T-helper 2 cell treated with Interferon-gamma antibody and Interleukin-4, amounts not matched to agents 100 ng/mL and 5 ng/mL, for 36 hours (primary cell): ENCODE data around the gene PDIK1L. TPM values are rescaled to one million over a fixed set of nuclear protein-coding genes. Genes with fewer than 3 reads are reported as not detected.

ENCODE experiments used
- intact Hi-C: fragments of 100-400 bp; cut with micrococcal nuclease; formaldehyde crosslinking; loops from one replicate; pipeline ENCODE4 v1.15.1; 2023
- total RNA-seq: library from RNA; stranded (reverse); gene quantifications from 2 replicates; pipeline ENCODE4 v1.2.3, GENCODE V29; 2022

Gene PDIK1L
- total RNA-seq, result 19.9 and 23.4 TPM in 2 replicates

DNA sequence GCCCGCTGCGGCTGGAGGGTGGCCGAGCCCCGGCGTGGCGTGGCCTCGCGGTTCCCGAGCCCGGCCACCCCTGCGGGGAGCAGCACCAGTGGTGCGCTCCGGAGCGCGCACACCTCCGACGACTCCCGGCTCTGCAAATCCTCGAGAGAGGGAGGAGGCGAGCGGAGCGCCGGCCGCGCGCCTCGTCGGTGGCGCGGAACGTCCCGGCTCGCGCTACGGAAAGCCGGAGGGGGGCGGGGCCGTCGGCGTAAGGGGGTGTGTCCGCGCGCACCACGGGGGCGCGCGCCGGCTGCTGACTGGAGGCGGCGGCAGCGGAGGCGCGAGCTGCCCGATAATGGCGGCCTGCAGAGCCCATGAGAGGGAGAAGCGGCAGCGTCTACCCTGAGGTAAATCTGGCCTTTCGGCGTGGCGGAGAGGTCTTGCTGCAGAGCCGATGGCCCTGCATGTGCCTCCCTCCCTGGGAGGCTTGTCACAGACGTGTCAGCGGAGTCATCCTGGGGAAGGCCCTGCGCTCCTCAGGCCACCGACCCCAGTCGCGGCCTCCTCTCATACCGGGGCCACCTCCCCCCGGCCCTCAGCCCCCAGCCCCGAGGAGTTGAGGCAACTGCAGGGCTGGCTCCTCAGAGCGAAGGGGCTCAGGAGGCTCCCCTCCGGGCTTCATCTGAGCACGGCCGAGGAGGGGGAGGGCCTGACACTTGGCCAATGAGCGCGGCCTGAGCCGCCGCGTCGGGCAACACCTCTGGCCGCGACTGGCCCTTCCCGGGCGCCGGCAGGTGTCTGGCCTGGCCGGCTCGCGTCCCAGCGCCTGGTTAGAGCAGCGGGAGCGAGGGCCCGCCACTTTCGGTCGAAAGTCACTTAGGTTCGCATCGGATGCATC is at the start of gene PDIK1L:
PDIK1L (plus strand) TSS at position 295 of the 877 bp plus-strand sequence. CDS start 2,485 bp downstream, outside the sequence.
- intact Hi-C loops, result loop anchor here (1.0 to 5.0 kb wide), 6 partner anchors 15 to 361 kb away; partner anchors contain the start of genes CD52, CEP85, HMGN2 and STMN1

- intact Hi-C loops, result no loop called here
Measured at GRCh38 chr1:26064553-26064952, 47.1 kb upstream of the PDIK1L start.

GRCh38 chr1:26066160-26066559 is 45.5 kb upstream of the PDIK1L start:
- intact Hi-C loops, result no loop called here

GRCh38 chr1:26066857-26067256 is 44.8 kb upstream of the PDIK1L start:
- intact Hi-C loops, result no loop called here

DNA sequence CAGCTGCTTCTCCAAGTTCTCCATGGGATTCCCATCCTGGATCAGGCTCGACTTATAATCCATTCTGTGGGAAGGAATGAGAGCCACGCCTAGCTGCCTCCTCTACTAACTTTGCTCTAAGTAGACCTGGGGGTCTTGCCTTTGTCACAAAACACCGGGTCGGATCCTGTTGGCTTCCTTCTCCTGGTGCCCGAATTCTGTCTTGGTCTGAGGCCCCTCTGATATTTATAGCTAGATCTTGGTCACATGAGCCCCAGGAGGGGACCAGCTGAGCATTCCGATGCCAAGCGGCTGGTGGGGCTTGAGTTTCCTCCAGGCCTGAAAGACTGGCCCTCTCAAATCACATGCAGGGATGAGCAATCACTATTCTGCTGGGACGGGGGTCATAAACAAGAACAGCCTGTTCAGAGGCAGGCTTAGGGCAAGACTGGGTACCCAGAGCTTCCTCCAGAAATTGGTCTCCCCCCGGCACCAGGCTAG is 44.2 kb upstream of the PDIK1L start, which contains the start of gene TRIM63:
TRIM63 (minus strand) TSS at position 199 of the 480 bp plus-strand sequence; CDS start at position 63, 136 bp downstream.
- intact Hi-C loops, result no loop called here

DNA sequence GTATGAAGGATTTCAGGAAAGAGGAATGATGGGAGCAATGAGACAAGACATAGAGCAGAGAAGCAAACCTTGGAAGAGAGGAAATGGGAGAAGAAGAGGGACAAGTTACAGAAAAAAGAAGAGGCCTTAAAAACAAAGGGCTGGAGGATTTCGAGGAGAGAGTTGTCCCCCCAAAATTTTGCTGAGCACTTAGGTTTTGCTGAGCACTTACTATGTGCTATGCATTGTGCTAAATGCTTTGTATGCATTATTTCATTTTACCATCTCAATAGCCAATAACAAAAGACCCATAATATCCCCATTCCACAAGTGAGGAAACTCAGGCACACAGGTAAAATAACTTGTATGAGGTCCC is 41.7 kb upstream of the PDIK1L start:
- intact Hi-C loops, result no loop called here

DNA sequence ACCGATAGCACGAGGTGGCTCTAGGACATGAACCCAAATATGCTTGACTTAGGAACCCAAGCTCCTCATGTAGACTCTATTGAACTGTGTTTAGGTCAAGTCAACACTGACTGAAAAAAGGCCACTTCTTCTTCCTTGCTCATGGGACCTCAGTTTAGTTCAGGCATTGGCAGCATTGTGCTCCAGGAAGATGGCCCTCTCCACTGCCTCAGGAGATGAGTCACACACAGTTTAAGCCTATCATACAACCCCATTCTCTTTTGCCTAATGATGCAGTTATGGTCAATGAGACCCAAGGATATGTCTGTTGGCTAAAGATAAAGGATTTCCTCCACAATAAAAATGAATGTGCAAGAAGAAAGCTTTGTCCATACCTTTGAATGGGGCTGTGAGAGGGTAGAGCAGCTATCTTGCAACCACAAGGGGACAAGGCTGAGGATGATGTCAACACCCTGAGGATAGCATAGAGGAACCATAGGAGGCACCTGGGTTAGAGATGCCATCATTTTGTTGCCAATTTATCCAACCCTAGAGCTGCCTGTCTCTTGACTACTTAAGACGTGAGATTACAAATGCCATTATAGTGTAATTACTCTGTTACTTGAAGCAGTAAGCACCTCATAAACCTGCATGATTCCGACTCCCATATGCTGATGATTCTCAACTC is 41.2 kb upstream of the PDIK1L start:
- intact Hi-C loops, result no loop called here

DNA sequence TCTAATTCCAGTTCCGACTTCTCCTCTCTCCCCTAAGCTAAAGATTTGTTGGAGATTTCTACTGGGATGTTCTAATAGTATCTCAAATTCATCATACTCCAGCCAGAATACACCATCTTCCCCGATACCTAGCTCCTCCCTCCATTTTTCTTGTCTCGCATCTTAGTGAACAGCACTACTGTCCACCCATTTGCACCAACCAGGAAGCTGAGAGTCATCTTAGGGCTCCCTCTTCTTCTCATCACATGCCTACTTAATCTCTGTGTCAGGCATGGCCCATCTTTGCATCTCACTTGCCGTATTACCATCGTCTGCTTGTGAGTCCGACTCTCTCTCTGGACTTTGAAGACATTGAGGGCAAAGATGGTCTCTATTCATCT is 40.7 kb upstream of the PDIK1L start:
- intact Hi-C loops, result no loop called here

GRCh38 chr1:26072305-26072704 is 39.3 kb upstream of the PDIK1L start:
- intact Hi-C loops, result no loop called here

- intact Hi-C loops, result no loop called here
Measured at GRCh38 chr1:26075421-26076144, 36.0 kb upstream of the PDIK1L start.

GRCh38 chr1:26077524-26077923 is 34.1 kb upstream of the PDIK1L start:
- intact Hi-C loops, result no loop called here

DNA sequence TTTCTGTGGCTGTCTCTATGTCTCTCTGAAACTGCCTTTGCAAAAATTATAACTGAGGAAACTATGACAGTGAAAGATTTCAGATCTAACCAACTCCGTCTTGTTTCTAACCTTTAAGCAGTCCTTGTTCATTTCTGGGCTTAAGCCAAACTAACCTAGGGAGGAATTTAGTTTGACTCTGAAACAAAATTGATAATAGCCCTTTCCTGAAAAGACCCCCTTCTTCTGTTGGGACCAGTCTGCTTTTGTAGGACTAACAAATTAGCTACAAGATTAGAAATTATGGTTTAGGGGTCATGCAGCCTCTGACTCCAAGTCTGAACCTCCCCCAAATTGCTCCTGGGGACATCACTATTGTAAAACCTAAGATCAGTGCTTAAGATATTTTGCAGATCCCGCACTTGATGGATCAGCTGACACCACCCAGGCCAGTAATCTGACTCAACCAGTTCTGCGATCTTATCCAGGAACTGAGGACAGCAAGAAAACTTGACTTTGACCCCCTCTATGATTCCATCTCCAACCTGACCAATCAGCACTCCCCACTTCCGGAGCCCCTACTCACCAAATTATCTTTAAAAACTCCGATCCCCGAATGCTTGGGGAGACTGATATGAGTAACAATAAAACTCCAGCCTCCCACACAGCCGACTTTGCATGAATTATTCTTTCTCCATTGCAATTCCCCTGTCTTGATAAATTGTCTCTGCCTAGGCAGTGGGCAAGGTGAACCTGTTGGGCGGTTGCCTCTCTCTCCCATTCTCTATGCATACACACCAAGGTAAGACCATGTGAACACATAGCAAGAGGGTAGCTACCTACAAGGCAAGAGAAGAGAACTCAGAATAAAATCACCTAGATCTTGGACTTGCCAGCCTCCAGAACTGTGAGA is 33.1 kb upstream of the PDIK1L start:
- intact Hi-C loops, result no loop called here

- intact Hi-C loops, result no loop called here
Measured at GRCh38 chr1:26079178-26079563, 32.5 kb upstream of the PDIK1L start.

- intact Hi-C loops, result no loop called here
Measured at GRCh38 chr1:26079960-26080814, 31.4 kb upstream of the PDIK1L start.

GRCh38 chr1:26081267-26082019 is 30.2 kb upstream of the PDIK1L start:
- intact Hi-C loops, result no loop called here

- intact Hi-C loops, result no loop called here
Measured at GRCh38 chr1:26082020-26082350, 29.6 kb upstream of the PDIK1L start.

- intact Hi-C loops, result no loop called here
Measured at GRCh38 chr1:26083208-26083607, 28.4 kb upstream of the PDIK1L start.

DNA sequence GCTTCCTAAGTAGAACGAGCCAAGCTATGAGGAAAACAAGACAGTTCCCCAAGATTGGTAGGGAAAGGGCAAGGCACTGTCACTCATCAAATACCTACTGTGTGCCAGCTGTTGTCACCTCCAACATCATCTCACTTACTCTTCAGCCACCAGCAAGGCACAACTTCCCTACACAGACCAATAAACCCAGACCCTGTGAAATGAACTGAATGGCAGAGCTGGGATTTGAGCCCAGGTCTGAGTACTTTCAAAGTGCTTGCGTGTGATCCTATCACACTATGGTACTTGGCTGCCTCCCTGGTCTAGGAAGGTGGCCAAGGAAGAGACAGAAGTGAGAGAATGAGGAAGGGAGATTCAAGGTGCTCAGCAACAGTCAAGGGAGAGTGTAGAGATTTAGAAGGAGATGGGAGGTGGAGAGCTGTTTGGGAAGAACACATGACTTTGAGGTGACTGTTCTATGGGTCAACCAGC is 27.5 kb upstream of the PDIK1L start:
- intact Hi-C loops, result no loop called here

DNA sequence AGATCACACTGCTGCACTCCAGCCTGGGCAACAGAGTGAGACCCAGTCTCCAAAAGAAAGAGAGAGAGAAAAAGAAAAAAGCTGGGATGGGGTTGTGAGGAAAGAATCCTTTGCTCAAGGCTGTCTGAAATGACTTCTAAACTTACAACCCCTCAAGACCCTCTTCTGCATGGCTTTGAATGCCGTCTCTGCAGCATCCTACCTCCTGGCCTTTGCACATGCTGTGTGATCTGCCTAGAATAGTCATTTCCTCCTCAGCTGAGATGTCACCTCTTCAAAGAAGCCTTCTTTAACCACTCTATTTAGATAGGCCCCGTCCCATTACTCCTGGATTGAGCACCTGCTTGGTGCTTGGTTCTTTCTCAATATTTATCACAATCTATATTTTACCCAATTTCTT is 26.8 kb upstream of the PDIK1L start:
- intact Hi-C loops, result no loop called here
